ENCODE measurements around the gene TECPR2.

TECPR2 gene

GRCh38 chr14:102342238-102342637, 20.5 kb upstream of the TECPR2 start:
- TF ChIP-seq, protein P1, sequence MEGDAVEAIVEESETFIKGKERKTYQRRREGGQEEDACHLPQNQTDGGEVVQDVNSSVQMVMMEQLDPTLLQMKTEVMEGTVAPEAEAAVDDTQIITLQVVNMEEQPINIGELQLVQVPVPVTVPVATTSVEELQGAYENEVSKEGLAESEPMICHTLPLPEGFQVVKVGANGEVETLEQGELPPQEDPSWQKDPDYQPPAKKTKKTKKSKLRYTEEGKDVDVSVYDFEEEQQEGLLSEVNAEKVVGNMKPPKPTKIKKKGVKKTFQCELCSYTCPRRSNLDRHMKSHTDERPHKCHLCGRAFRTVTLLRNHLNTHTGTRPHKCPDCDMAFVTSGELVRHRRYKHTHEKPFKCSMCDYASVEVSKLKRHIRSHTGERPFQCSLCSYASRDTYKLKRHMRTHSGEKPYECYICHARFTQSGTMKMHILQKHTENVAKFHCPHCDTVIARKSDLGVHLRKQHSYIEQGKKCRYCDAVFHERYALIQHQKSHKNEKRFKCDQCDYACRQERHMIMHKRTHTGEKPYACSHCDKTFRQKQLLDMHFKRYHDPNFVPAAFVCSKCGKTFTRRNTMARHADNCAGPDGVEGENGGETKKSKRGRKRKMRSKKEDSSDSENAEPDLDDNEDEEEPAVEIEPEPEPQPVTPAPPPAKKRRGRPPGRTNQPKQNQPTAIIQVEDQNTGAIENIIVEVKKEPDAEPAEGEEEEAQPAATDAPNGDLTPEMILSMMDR (IDR thresholded peaks at IDR 0.05): no peak

GRCh38 chr14:102344084-102344483, 18.7 kb upstream of the TECPR2 start:
- TF ChIP-seq, protein P1 (IDR thresholded peaks at IDR 0.05): no peak

DNA sequence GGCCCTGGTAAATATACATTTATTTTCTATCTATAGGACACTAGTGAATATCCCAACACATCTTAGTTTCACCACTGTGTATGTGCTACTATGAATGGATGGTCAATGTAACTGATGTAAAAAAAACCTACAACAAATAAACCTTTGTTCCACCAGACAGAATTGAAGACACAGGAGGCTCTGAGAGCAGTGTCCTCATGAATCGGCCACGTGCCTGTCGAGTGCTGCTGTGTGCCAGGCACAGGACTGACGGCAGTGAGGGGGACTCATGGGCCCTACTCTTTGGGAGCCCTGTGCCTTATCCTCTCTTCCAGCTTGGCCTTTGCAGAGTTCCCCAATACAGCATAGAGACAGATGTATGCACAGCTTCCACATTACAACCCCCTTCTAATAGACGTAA, 18.3 kb upstream of the TECPR2 start:
- TF ChIP-seq, protein P1 (IDR thresholded peaks at IDR 0.05): no peak

DNA sequence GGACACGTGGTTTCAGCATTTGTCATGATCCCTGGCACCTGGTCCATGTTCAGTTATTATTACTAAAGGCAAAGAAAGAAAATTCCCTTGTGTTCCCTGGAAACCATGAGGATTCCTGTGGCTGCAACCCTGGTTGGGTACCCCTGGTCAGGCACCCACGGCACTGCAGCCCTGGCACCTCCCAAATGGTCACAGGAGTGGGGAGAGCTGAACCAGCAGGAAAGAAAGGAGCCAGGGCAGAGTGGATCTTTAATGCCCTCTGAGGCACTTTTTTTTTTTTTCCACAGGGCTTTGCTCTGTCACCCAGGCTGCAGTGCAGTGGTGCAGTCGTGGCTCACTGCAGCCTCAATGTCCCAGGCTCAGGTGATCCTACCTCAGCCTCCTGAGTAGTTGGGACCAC, 17.5 kb upstream of the TECPR2 start:
- TF ChIP-seq, protein P1 (IDR thresholded peaks at IDR 0.05): no peak

DNA sequence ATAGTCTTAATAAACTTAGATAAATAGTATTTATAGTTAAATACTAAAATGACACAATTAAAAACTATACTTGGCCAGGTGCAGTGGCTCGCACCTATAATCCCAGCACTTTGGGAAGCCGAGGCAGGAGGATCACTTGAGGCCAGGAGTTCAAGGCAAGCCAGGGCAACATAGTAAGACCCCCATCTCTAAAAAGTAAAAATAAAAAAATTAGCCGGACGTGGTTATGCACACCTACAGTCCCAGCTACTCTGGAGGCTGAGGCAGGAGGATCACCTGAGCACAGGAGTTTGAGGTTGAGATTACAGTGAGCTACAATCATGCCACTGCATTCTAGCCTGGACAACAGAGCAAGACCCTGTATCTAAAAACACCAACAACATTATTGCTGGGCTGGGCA, 16.1 kb upstream of the TECPR2 start:
- TF ChIP-seq, protein P1 (IDR thresholded peaks at IDR 0.05): no peak

DNA sequence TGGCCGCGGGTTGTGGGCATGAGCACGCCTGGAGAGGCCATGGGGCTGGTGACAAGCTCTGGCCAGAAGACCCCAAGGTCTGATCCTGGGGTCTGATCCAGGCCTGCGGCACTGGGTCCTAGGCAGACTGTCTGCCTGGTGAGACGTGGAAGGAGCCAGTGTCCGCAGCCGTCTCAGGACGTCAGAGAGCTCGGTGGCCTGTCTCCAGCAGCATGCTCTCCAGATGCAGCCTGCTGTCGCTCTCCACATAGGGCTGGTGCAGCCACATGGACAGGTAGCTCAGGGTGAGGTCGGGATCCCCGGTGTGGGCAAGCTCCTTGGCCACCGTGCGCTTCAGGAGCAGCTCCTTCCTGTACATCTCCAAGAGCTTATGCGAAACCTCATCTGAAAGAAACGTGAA, 14.4 kb upstream of the TECPR2 start:
- TF ChIP-seq, protein P1 (IDR thresholded peaks at IDR 0.05): no peak

GRCh38 chr14:102351023-102351422, 11.7 kb upstream of the TECPR2 start:
- TF ChIP-seq, protein P1 (IDR thresholded peaks at IDR 0.05): no peak

GRCh38 chr14:102352213-102352612, 10.5 kb upstream of the TECPR2 start:
- TF ChIP-seq, protein P1 (IDR thresholded peaks at IDR 0.05): no peak
